Endodermal cell (in vitro differentiated cells): Measurements from ENCODE around the gene ADAMTS15. TPM values are rescaled to one million over a fixed set of nuclear protein-coding genes. Genes with fewer than 3 reads are reported as not detected.
A peak's percentile ranks its signal among the peaks of the same experiment; 100 is the strongest.

Experiments
- DNase-seq: peaks from one replicate; pipeline ENCODE4 v3.0.0-alpha.2; 2017
- H3K27ac ChIP-seq: 2 replicates; pipeline ENCODE4 v1.5.1; 2013; ENCODE audit warnings: mild to moderate bottlenecking, low read depth, low read length, moderate library complexity
- H3K27me3 ChIP-seq: 2 replicates; pipeline ENCODE4 v1.6.1; 2013; ENCODE audit warnings: mild to moderate bottlenecking, low read length, moderate library complexity; ENCODE audit not compliant: insufficient read depth, control insufficient read depth, poor library complexity, severe bottlenecking
- H3K36me3 ChIP-seq: 2 replicates; pipeline ENCODE4 v1.7.0; 2013; ENCODE audit warnings: mild to moderate bottlenecking, low read length, moderate library complexity; ENCODE audit not compliant: control insufficient read depth, insufficient read depth
- H3K4me1 ChIP-seq: one replicate; pipeline ENCODE4 v1.7.0; 2013; ENCODE audit warnings: low read length; ENCODE audit not compliant: control insufficient read depth, insufficient read depth
- H3K4me3 ChIP-seq: 2 replicates; pipeline ENCODE4 v1.5.1; 2013; ENCODE audit warnings: mild to moderate bottlenecking, low read length, moderate library complexity
- H3K9ac ChIP-seq: 2 replicates; pipeline ENCODE4 v1.6.1; 2013; ENCODE audit warnings: mild to moderate bottlenecking, low read length, moderate library complexity; ENCODE audit not compliant: poor library complexity, severe bottlenecking; ENCODE audit errors: extremely low read depth
- H3K9me3 ChIP-seq: 2 replicates; pipeline ENCODE4 v1.6.1; 2013; ENCODE audit warnings: mild to moderate bottlenecking, low read length, moderate library complexity; ENCODE audit not compliant: control insufficient read depth
- H3K27ac Mint-ChIP-seq: 2 replicates; pipeline ENCODE4 v1.8.0; 2020; ENCODE audit warnings: mixed read lengths
- H3K27me3 Mint-ChIP-seq: 2 replicates; pipeline ENCODE4 v1.8.0; 2021; ENCODE audit warnings: mild to moderate bottlenecking, mixed read lengths; ENCODE audit not compliant: insufficient read depth
- H3K36me3 Mint-ChIP-seq: 2 replicates; pipeline ENCODE4 v1.8.0; 2020; ENCODE audit warnings: low read depth, mixed read lengths
- H3K4me1 Mint-ChIP-seq: 2 replicates; pipeline ENCODE4 v1.8.0; 2020; ENCODE audit warnings: mixed read lengths
- H3K4me3 Mint-ChIP-seq: 2 replicates; pipeline ENCODE4 v1.8.0; 2020; ENCODE audit warnings: mild to moderate bottlenecking, moderate library complexity, mixed read lengths
- H3K9me3 Mint-ChIP-seq: 2 replicates; pipeline ENCODE4 v1.8.0; 2020; ENCODE audit warnings: mild to moderate bottlenecking, mixed read lengths
- CTCF ChIP-seq: fragments of 200-600 bp; sonication (generic); conservative IDR thresholded peaks from 2 replicates; pipeline ENCODE4 v1.5.0; 2021; ENCODE audit warnings: antibody characterized with exemption, mild to moderate bottlenecking
- WGBS, 2 experiments: methylation state at CpG; one replicate each; pipeline versions ENCODE4 v1.1.5 to v1.1.7; 2013; ENCODE audit warnings: missing lambda C conversion rate in 2 of 2, mixed read lengths in 1 of 2; ENCODE audit not compliant: insufficient coverage in 1 of 2, insufficient read length in 1 of 2; 5-methylcytosine and 5-hydroxymethylcytosine counted together
- total RNA-seq, 2 donors: library from RNA; stranded (reverse); fragmentation: NEBNext Ultra II Directional in 1 of 2; extraction: Animal tissue kit (Norgen Biotek cat#: 25700) in 1 of 2; gene quantifications; 2 replicates in 1 of 2; 3 replicates in 1 of 2; pipeline ENCODE4 v1.2.1, GENCODE V29; 2021

ADAMTS15 gene
- total RNA-seq, 2 donors from 2014 or later: 0.27 to 1.0 TPM

- Histone ChIP-seq H3K9me3 (no peaks in the 10 kb centered on the region), H3K9ac (no peak overlapping the region), H3K36me3 (no peaks in the 10 kb centered on the region), H3K27me3 (peaks cover 26% of the 10 kb centered on the region), H3K4me3 (no peak overlapping the region), H3K27ac (no peak overlapping the region), H3K4me1 (no peaks in the 10 kb centered on the region)
- Mint-ChIP-seq H3K27ac (no peak overlapping the region), H3K9me3 (no peaks in the 10 kb centered on the region), H3K36me3 (no peaks in the 10 kb centered on the region), H3K27me3 (peaks cover 33% of the 10 kb centered on the region), H3K4me3 (no peak overlapping the region), H3K4me1 (peaks cover 8% of the 10 kb centered on the region)
- no peak for TF ChIP-seq CTCF
- WGBS, 2 experiments: 90 to 93% methylated on average over 3 to 4 of the region's 4 CpGs
- DNase-seq: no peak
These were observed 15.1 kb upstream of the ADAMTS15 start for GRCh38 chr11:130433357-130433756.

GRCh38 chr11:130434521-130435223, 13.8 kb upstream of the ADAMTS15 start:
- 1% methylated on average over 13 to 18 of the region's 20 CpGs for WGBS, 2 experiments
- Mint-ChIP-seq H3K9me3 (no peaks in the 10 kb centered on the region), H3K27me3 (peaks cover 23% of the 10 kb centered on the region), H3K4me1 (peaks cover 1% of the 10 kb centered on the region), H3K36me3 (no peaks in the 10 kb centered on the region), H3K27ac (no peak overlapping the region), H3K4me3 (no peak overlapping the region)
- H3K4me3 ChIP-seq: peak overlapping the region; percentile 88
- H3K9ac ChIP-seq: peak overlapping the region; percentile 15
- no peaks in the 10 kb centered on the region for H3K4me1 ChIP-seq
- peak; percentile 75 for TF ChIP-seq CTCF
- no peaks in the 10 kb centered on the region for H3K9me3 ChIP-seq
- H3K36me3 ChIP-seq: no peaks in the 10 kb centered on the region
- peak; percentile 90 for DNase-seq
- H3K27me3 ChIP-seq: peaks cover 12% of the 10 kb centered on the region
- no peak overlapping the region for H3K27ac ChIP-seq

GRCh38 chr11:130435671-130436070, 12.8 kb upstream of the ADAMTS15 start:
- no peak overlapping the region for H3K4me3 Mint-ChIP-seq
- no peaks in the 10 kb centered on the region for H3K36me3 Mint-ChIP-seq
- no peak overlapping the region for H3K27ac Mint-ChIP-seq
- H3K36me3 ChIP-seq: no peaks in the 10 kb centered on the region
- H3K27me3 ChIP-seq: peaks cover 2% of the 10 kb centered on the region
- peaks cover 15% of the 10 kb centered on the region for H3K27me3 Mint-ChIP-seq
- H3K4me1 Mint-ChIP-seq: peaks cover 1% of the 10 kb centered on the region
- H3K9me3 ChIP-seq: no peaks in the 10 kb centered on the region
- H3K9ac ChIP-seq: no peak overlapping the region
- H3K4me3 ChIP-seq: no peak overlapping the region
- no peaks in the 10 kb centered on the region for H3K4me1 ChIP-seq
- H3K27ac ChIP-seq: no peak overlapping the region
- TF ChIP-seq CTCF: no peak
- no peak for DNase-seq
- 91 to 100% methylated on average over 4 of the region's 4 CpGs for WGBS, 2 experiments
- no peaks in the 10 kb centered on the region for H3K9me3 Mint-ChIP-seq
